NB4 (cell line): ENCODE data around the gene RAP1GAP2.

Experiments used
- CTCF ChIP-seq: IDR thresholded peaks from one replicate; pipeline ENCODE4 v1.5.1; 2012; ENCODE audit warnings: low read depth, low read length
- POLR2A ChIP-seq: IDR thresholded peaks from 2 replicates; pipeline ENCODE4 v1.6.1; 2011; ENCODE audit warnings: mild to moderate bottlenecking; ENCODE audit not compliant: insufficient read length; ENCODE audit errors: extremely low read depth
- TF ChIP-seq, protein P1 (sequence below): IDR thresholded peaks from 2 replicates; pipeline ENCODE4 v1.6.1; 2011; ENCODE audit warnings: low read depth, low read length

DNA sequence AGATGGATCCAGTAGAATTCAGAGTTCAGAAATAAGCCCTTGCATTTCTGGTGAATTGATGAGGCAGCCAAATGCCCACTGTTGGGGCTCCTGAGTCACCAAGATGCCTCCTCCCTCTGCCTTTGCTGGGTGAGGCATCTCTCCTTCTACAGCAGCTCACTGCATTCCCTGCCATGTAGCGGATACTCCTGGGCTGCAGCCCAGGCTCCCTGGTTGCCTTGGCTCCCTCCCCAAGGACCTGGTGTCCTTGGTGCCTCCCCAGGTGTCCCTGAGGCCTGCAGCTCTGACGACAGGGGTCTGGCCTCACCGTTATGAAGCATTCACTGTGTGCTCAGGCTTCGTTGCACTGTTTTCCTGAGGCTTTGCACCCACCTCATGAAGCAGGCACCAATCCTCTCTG is 7.7 kb downstream of the RAP1GAP2 start:
- TF ChIP-seq CTCF (no peak), POLR2A (no peak)
- TF ChIP-seq, protein P1, sequence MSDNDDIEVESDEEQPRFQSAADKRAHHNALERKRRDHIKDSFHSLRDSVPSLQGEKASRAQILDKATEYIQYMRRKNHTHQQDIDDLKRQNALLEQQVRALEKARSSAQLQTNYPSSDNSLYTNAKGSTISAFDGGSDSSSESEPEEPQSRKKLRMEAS, result no peak
